ENCODE data around the gene B9D1. TPM values are rescaled to one million over a fixed set of nuclear protein-coding genes. Genes with fewer than 3 reads are reported as not detected.

The B9D1 gene
- total RNA-seq, 3 donors from 2014 or later = 14.4 to 29.2 (median 28.4) TPM

GRCh38 chr17:19341641-19342610 lies 20.6 kb downstream of the B9D1 start:
- no peak for TF ChIP-seq POLR2A (IDR thresholded peaks at IDR 0.05)
- no peak for TF ChIP-seq CTCF (IDR thresholded peaks at IDR 0.05)
- no peak for TF ChIP-seq POLR2AphosphoS5 (IDR thresholded peaks at IDR 0.05)
- H3K27me3 ChIP-seq = no peaks in the 10 kb centered on the region
- no peaks in the 10 kb centered on the region for H3K9me3 ChIP-seq
- DNase-seq (ENCODE audit: low spot score in 2 of 2) = peak in 1 of 2 donors; percentile 49
- peak overlapping the region; percentile 38 to 93 for H3K27ac ChIP-seq
- intact Hi-C loops (cut with DNase I; ENCODE audit: low total_unique reads) = no loop called here
- H3K4me3 ChIP-seq = no peak overlapping the region
- peaks cover 7 to 8% of the 10 kb centered on the region in 2 donors for H3K4me1 ChIP-seq
- no peaks in the 10 kb centered on the region for H3K36me3 ChIP-seq

GRCh38 chr17:19341211-19341631 lies 21.3 kb downstream of the B9D1 start:
- H3K9me3 ChIP-seq = no peaks in the 10 kb centered on the region
- TF ChIP-seq POLR2A (IDR thresholded peaks at IDR 0.05) (no peak), CTCF (IDR thresholded peaks at IDR 0.05) (no peak), POLR2AphosphoS5 (IDR thresholded peaks at IDR 0.05) (no peak)
- H3K4me1 ChIP-seq = peaks cover 5 to 7% of the 10 kb centered on the region in 2 donors
- peak overlapping the region; percentile 38 to 93 for H3K27ac ChIP-seq
- peak in 1 of 2 donors; percentile 28 for DNase-seq (ENCODE audit: low spot score in 2 of 2)
- H3K27me3 ChIP-seq = no peaks in the 10 kb centered on the region
- intact Hi-C loops (cut with DNase I; ENCODE audit: low total_unique reads) = no loop called here
- H3K36me3 ChIP-seq = no peaks in the 10 kb centered on the region
- H3K4me3 ChIP-seq = no peak overlapping the region

GRCh38 chr17:19339341-19339815 lies 23.1 kb downstream of the B9D1 start:
- Histone ChIP-seq H3K4me3 (no peak overlapping the region), H3K36me3 (no peaks in the 10 kb centered on the region), H3K27me3 (no peaks in the 10 kb centered on the region), H3K27ac (no peak overlapping the region), H3K9me3 (no peaks in the 10 kb centered on the region), H3K4me1 (peaks cover 0 to 7% of the 10 kb centered on the region in 2 donors)
- intact Hi-C loops (cut with DNase I; ENCODE audit: low total_unique reads) = no loop called here
- DNase-seq (ENCODE audit: low spot score in 2 of 2) = no peak
- TF ChIP-seq POLR2A (IDR thresholded peaks at IDR 0.05) (no peak), POLR2AphosphoS5 (IDR thresholded peaks at IDR 0.05) (no peak), CTCF (IDR thresholded peaks at IDR 0.05) (no peak)

GRCh38 chr17:19338031-19338990 lies 24.2 kb downstream of the B9D1 start:
- peak; percentile 57 to 78 for DNase-seq (ENCODE audit: low spot score in 2 of 2)
- peaks cover 0 to 7% of the 10 kb centered on the region in 2 donors for H3K4me1 ChIP-seq
- TF ChIP-seq POLR2AphosphoS5 (IDR thresholded peaks at IDR 0.05) (no peak), CTCF (IDR thresholded peaks at IDR 0.05) (peak; percentile 69 to 87 (median 69))

More at GRCh38 chr17:19338031-19338990, 24.2 kb downstream of the B9D1 start:
- no peaks in the 10 kb centered on the region for H3K27me3 ChIP-seq
- peak overlapping the region; percentile 11 to 57 for H3K27ac ChIP-seq
- H3K9me3 ChIP-seq = no peaks in the 10 kb centered on the region
- no peaks in the 10 kb centered on the region for H3K36me3 ChIP-seq
- intact Hi-C loops (cut with DNase I; ENCODE audit: low total_unique reads) = no loop called here
- H3K4me3 ChIP-seq = no peak overlapping the region
